GM18951 (cell line): ENCODE measurements around the gene CYTH2.
A peak's percentile ranks its signal among the peaks of the same experiment; 100 is the strongest.
"Not testable (repeated sequence)": the region's sequence is repeated elsewhere in the genome, so short reads cannot be mapped to it uniquely, and the experiment has no call there.

Source experiments
- POLR2A ChIP-seq: IDR thresholded peaks from 4 replicates; pipeline ENCODE4 v1.6.1; 2011; ENCODE audit warnings: mild to moderate bottlenecking; ENCODE audit not compliant: insufficient read length, insufficient read depth; ENCODE audit errors: extremely low read depth
- in situ Hi-C: fragments of 300-500 bp; cut with MboI; formaldehyde crosslinking; loops from one replicate; pipeline ENCODE4 v1.12.0; 2022; ENCODE audit warnings: low sequenced_read_pairs, mixed read lengths, inconsistent platforms; ENCODE audit not compliant: unreplicated experiment

Gene CYTH2

GRCh38 chr19:48477067-48477685 lies 8.0 kb downstream of the CYTH2 start:
- in situ Hi-C loops = no loop called here
- TF ChIP-seq POLR2A = no peak

GRCh38 chr19:48477698-48478338 lies 8.6 kb downstream of the CYTH2 start:
- TF ChIP-seq POLR2A = no peak
- in situ Hi-C loops = no loop called here

- TF ChIP-seq POLR2A = no peak
- in situ Hi-C loops = no loop called here
These were observed 9.4 kb downstream of the CYTH2 start for GRCh38 chr19:48478339-48479256.

GRCh38 chr19:48479686-48480085 lies 10.5 kb downstream of the CYTH2 start:
- no peak for TF ChIP-seq POLR2A
- in situ Hi-C loops = no loop called here

GRCh38 chr19:48480183-48480557 lies 11.0 kb downstream of the CYTH2 start:
- TF ChIP-seq POLR2A = no peak
- in situ Hi-C loops = no loop called here

- peak; percentile 17 for TF ChIP-seq POLR2A
- in situ Hi-C loops = no loop called here
These were observed 11.7 kb downstream of the CYTH2 start for GRCh38 chr19:48480558-48481500.

GRCh38 chr19:48481846-48482639 lies 12.9 kb downstream of the CYTH2 start:
- in situ Hi-C loops = no loop called here
- no peak for TF ChIP-seq POLR2A

GRCh38 chr19:48483301-48483700 lies 14.1 kb downstream of the CYTH2 start:
- in situ Hi-C loops = no loop called here
- no peak for TF ChIP-seq POLR2A

GRCh38 chr19:48484247-48484893 lies 15.2 kb downstream of the CYTH2 start:
- in situ Hi-C loops = no loop called here
- no peak for TF ChIP-seq POLR2A

- no peak for TF ChIP-seq POLR2A
- in situ Hi-C loops = no loop called here
These were observed 15.9 kb downstream of the CYTH2 start for GRCh38 chr19:48484931-48485612.

GRCh38 chr19:48486706-48487105 lies 17.5 kb downstream of the CYTH2 start:
- in situ Hi-C loops = not testable (repeated sequence)
